Measurements from ENCODE around the gene MFSD11.
"Not testable (repeated sequence)": the region's sequence is repeated elsewhere in the genome, so short reads cannot be mapped to it uniquely, and the experiment has no call there.

Gene MFSD11

GRCh38 chr17:76796081-76796480, 58.2 kb downstream of the MFSD11 start:
- DNase-seq: no peak

DNA sequence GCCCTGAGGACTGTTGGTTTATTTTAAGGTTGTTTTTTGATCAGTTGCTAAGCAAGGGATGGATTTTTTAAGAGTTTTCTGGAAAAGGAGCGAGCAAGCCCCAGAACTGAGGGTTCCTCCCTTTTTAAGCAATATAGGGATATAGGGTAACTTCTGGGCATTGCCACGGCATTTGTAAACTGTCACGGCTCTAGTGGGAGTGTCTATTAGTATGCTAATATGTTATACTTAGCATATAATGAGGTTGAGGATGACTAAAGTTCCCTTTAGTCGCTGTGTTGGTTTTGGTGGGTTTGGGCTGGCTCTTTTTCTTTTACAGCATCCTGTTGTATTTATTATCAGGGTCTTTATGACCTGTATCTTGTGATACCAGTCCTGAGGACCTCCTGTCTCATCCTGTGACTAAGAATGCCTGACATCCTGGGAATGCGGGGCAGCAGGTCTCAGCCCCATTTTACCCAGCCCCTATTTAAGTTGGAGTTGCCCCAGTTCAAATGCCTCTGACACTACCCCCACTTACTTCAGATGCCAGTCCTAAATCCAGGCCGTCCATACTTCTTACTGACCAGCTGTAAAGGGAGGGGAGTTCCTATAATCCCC, 59.4 kb downstream of the MFSD11 start:
- DNase-seq: no peak

DNA sequence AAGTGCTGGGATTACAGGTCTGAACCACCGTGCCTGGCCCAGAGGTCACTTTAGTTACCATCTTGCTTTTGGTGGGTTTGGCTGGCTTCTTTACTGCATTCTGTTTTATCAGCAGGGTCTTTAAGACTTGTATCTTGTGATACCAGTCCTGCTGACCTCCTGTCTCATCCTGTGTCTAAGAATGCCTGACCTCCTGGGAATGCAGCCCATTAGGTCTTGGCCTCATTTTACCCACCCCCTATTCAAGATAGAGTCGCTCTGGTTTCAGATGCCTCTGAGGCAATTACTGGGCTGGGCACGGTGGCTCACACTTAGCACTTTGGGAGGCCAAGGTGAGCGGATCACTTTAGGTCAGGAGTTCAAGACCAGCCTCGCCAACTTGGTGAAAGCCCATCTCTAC, 63.8 kb downstream of the MFSD11 start:
- DNase-seq: no peak

- no peak for DNase-seq
Observed at GRCh38 chr17:76805319-76805718, 67.4 kb downstream of the MFSD11 start.

GRCh38 chr17:76806151-76806550, 68.2 kb downstream of the MFSD11 start:
- not testable (repeated sequence) for DNase-seq

- not testable (repeated sequence) for DNase-seq
Observed at GRCh38 chr17:76806767-76807166, 68.8 kb downstream of the MFSD11 start.

GRCh38 chr17:76808326-76808725, 70.4 kb downstream of the MFSD11 start:
- DNase-seq: no peak

- no peak for DNase-seq
Observed at GRCh38 chr17:76810956-76811355, 73.0 kb downstream of the MFSD11 start.

DNA sequence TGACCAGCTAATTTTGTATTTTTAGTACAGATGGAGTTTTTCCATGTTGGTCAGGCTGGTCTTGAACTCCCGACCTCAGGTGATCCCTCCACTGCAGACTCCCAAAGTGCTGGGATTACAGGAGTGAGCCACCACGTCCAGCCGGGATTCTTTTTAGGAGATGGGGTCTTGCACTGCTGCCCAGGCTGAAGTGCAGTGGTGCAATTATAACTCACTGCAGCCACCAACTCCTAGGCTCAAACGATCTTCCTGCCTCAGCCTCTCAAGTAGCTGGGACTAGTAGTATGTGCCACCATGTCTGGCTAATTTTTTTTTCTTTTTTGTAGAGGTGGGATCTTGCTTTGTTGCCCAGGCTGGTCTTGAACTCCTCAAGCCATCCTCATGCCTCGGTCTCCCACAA, 73.9 kb downstream of the MFSD11 start:
- no peak for DNase-seq

DNA sequence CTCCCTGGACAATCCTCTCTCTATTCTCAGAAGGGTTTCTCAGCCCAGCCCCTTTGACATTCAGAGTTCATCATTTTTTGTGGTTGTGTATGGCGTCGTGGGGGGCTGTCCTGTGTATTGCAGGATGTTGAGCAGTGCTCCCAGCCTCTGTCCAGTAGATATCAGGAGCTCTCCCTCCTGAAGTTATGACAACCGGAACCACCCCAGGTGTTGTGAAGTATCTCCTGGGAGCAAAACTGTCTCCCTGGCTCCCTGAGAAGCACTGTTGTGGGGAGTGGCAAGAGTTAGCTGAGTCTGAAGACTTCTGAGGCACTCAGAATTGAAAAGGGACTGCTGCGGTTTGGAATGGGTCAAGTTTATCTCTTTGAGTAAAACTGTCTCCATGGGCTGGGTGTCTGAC, 74.3 kb downstream of the MFSD11 start:
- no peak for DNase-seq

- no peak for DNase-seq
Observed at GRCh38 chr17:76812968-76813367, 75.0 kb downstream of the MFSD11 start.

DNA sequence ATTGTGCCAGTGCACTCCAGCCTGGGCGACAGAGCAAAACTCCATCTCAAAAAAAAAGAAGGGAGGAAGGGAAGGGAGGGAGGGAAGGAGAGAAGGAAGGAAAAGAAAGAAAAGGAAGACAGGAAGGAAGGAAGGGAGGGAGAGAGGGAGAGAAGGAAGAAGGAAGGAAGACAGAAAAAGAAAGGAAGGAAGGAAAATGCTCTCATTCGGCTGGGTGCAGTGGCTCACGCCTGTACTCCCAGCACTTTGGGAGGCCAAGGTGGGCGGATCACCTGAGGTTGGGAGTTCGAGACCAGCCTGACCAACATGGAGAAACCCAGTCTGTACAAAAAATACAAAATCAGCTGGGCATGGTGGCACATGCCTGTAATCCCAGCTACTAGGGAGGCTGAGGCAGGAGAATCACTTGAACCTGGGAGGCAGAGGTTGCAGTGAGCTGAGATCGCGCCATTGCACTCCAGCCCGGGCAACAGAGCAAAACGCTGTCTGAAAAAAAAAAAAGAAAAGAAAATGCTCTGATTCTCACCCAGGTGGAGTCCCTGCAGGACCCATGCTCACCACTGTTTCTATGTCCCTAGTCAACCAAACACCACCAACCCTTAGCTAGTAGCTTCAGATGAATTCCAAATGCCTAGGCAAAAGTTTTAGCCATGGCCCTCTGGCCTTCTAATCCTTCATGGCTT, 78.1 kb downstream of the MFSD11 start:
- DNase-seq: not testable (repeated sequence)

GRCh38 chr17:76816590-76817135, 78.7 kb downstream of the MFSD11 start:
- DNase-seq: peak in 24 of 51 donors; percentile 2 to 55 (median 20)

DNA sequence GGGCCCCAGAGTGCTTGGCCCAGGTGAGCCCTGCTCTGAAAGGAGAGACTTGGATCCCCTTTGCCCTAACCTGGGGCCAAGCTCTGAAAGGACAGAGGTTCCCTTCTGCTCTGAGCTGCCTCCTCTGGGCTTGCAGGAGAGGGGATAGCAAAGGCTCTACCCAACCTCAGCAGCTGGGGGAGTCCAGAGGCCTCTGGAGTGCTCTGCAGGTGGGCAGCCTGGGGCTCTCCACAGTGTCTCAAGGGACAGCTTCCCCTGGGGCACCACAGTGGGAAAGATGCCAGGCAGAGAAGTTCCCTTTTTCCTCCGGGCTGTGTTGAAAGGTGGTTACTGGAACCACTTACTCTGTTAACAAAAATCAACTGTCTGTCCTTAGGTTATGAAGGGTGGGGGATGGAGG, 82.1 kb downstream of the MFSD11 start:
- no peak for DNase-seq

DNA sequence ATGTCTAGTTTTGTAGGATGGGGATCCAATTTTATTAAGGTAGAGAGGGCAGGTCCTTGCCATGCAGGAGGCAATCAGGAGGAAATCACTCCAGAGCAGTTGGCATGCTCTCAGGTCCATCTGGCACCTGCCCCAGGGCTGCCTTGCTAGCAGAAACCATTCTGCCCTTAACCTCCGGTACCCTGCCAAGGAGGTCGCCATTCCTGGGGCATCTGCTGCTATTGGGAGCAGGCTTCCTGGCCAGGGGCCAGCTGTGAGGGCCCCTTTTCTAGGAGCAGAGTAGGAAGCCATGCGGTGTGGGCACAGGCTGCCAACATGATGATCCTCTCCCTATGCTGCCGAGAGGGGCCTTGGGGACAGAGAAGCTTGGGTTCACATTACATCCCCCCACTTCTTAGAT, 82.6 kb downstream of the MFSD11 start:
- DNase-seq: no peak

DNA sequence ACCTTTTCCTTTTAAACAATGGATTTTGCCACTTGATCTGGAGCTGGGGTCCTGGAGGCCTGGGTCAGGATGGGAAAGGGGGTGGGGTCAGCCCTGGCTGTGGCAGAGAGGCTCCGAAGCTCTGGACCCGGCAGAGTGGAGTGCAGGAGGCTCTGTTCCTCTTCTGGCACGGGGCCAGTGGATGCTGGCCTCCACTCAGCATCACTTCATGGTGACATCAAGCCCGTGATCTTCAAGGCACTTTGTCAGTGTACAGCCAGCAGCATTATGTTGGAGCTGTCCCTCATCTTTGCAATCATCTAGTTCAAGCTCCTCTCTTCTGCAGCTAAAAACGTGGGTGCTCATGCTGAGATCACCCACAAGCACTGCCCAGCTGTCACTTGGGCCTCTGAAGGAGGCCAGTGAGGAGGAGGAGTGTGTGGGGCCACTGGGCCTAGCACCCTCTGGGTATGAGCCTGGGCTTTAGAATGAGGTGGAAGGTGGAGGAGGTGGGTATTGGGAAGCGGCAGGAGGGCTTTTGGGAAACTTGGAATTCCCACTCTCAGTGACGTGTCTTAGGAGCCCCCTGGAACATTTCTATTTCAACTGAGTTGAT, 84.4 kb downstream of the MFSD11 start:
- DNase-seq: no peak

- DNase-seq: no peak
Observed at GRCh38 chr17:76824093-76824492, 86.2 kb downstream of the MFSD11 start.

- DNase-seq: no peak
Observed at GRCh38 chr17:76826330-76827068, 88.6 kb downstream of the MFSD11 start.

DNA sequence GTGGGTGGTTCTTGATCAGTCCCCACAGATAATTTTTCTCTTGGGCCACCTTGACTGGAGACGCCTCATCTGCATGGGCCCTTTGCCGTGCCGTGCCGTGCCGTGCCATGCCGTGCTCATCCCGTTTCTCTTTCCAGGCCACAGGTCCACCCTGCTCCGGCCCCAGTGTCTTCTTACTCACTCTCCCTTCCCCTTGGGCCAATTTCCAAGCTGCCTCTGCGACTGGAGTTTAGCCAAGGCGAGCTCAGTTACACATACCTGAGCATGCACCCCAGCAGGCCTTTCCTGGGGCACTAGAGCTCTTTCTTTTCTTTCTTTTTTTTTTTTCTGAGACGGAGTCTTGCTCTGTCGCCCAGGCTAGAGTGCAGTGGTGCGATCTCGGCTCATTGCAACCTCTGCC, 89.8 kb downstream of the MFSD11 start:
- DNase-seq: no peak
